Kidney epithelial cell (primary cell): Measurements from ENCODE around the gene WDR37. TPM values are rescaled to one million over a fixed set of nuclear protein-coding genes. Genes with fewer than 3 reads are reported as not detected.

Experiments
- DNase-seq: peaks from one replicate; pipeline ENCODE4 v3.0.0-alpha.2; 2010; ENCODE audit warnings: low read depth
- H3K27me3 ChIP-seq: 2 replicates; pipeline ENCODE4 v1.6.0; 2011; ENCODE audit warnings: low read length; ENCODE audit not compliant: control insufficient read depth, insufficient read depth
- H3K36me3 ChIP-seq: 2 replicates; pipeline ENCODE4 v1.5.1; 2011; ENCODE audit warnings: low read length; ENCODE audit not compliant: control insufficient read depth, insufficient read depth
- H3K4me3 ChIP-seq: 2 replicates; pipeline ENCODE4 v1.5.1; 2011; ENCODE audit warnings: low read depth, mild to moderate bottlenecking, control low read depth, low read length
- total RNA-seq: library from RNA; depleted of rRNA; stranded (reverse); fragments of >200 nt; gene quantifications from 2 replicates; pipeline ENCODE4 v1.2.3, GENCODE V29; 2015
- TF ChIP-seq, protein P1 (sequence below): IDR thresholded peaks from 2 replicates; pipeline ENCODE4 v1.5.1; 2011; ENCODE audit warnings: mild to moderate bottlenecking, moderate library complexity, low read length, control low read depth, inconsistent platforms; ENCODE audit not compliant: insufficient read depth, poor library complexity, severe bottlenecking

Gene WDR37
- total RNA-seq, 1 donor from 2014 or later = 15.1 TPM

DNA sequence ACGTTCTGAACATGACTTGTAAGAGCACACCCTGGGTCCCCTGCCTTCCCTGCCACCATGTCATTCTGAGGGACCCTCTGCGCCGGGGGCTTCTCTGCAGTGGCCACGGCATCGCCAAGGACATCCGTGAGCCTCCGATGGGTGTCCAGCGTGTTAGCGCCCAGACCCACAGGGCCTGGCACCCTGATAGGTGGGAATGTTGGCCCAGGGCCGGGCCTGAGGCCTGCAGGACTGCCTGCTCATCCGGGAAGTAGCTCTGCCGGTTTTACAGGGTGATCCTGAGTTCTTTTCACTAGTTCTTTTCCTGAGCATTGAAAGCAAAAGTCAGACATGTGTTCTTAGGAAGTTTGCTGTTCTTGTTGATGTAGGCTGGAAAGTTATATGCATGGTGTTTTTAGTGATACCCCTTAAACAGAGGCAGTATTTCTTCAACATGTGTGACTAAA is 54.5 kb downstream of the WDR37 start:
- no peak for DNase-seq
- no peak overlapping the region for H3K4me3 ChIP-seq
- peaks cover under 1% of the 10 kb centered on the region for H3K36me3 ChIP-seq
- TF ChIP-seq, protein P1, sequence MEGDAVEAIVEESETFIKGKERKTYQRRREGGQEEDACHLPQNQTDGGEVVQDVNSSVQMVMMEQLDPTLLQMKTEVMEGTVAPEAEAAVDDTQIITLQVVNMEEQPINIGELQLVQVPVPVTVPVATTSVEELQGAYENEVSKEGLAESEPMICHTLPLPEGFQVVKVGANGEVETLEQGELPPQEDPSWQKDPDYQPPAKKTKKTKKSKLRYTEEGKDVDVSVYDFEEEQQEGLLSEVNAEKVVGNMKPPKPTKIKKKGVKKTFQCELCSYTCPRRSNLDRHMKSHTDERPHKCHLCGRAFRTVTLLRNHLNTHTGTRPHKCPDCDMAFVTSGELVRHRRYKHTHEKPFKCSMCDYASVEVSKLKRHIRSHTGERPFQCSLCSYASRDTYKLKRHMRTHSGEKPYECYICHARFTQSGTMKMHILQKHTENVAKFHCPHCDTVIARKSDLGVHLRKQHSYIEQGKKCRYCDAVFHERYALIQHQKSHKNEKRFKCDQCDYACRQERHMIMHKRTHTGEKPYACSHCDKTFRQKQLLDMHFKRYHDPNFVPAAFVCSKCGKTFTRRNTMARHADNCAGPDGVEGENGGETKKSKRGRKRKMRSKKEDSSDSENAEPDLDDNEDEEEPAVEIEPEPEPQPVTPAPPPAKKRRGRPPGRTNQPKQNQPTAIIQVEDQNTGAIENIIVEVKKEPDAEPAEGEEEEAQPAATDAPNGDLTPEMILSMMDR = no peak
- H3K27me3 ChIP-seq = no peaks in the 10 kb centered on the region

DNA sequence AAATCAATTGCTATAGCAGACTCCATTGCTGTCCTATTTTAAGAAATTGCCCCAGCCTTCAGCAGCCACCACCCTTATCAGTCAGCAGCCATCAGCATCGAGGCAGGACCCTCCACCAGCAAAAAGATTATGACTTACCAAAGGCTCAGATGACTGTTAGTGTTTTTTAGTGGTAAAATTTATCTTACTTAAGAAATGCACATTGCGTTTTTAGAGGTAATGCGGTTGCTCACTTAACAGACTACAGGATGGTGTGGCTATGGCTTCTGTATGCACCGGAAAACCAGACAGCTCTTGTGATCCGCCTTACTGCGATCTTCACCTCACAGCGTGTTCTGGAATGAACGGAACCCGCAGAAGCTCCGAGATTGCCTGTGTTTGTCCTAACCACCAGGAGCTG is 58.1 kb downstream of the WDR37 start:
- DNase-seq = no peak
- no peak overlapping the region for H3K4me3 ChIP-seq
- TF ChIP-seq, protein P1 = no peak
- no peaks in the 10 kb centered on the region for H3K27me3 ChIP-seq
- peaks cover 1% of the 10 kb centered on the region for H3K36me3 ChIP-seq

DNA sequence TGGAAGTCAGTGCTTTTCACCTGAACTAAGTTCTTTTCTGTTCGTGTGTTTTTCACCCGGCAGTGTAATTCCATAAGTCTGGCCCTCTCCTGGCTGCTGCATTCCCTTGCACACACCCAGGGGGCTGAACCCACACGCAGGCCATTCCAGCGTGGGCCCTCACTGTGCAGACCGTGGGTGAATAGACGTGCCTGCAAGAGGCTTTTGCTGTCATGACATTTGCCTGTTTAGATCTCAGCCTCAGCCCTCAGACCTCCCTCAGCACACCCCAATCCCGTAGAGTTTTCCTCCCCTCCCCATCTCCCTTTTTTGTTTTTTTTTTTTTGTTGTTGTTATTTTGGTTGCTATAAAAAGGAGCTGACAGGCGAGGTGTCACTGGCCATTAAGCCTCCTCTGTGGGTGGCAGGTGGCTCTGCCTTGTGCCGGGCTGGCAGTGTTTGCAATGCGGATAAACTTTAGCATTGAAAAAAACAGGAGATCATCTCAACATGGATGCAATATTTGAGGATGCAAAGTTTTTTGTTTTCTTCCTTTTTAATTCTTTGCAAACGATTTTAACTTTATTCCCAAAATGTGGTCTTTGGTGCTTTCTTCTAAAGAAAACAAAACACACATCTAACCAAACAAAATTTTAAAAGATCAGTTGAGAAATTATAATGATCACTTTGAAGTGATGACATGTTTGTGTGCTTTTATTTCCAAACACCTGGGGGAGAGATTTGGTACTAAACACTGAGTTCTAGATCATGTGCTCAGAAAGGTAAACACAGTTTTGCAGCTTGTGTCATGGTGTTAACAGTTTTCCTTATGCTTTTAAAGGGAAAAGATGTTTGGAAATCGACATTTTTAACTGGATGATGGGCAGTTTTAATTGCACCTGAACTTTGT is 58.8 kb downstream of the WDR37 start:
- DNase-seq = no peak
- Histone ChIP-seq H3K4me3 (no peak overlapping the region), H3K27me3 (no peaks in the 10 kb centered on the region), H3K36me3 (peaks cover 1% of the 10 kb centered on the region)
- TF ChIP-seq, protein P1 = no peak

DNA sequence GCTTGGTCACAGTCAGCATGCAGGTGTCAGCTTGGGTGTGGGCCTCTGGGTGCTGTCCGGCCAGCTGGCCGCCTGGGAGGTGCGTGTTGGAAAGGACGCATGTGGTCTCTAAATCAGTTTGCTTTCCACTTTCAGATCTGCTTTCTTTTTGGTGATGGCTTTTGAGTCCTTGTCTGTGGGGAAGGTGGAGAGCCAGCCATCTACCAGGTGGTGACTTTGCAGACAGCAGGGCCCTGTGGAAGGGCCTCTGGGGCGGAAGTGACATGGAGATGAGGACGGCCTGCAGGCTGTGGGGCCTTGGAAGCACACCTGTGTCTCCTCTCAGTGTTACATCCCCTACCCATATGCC is 59.4 kb downstream of the WDR37 start:
- Histone ChIP-seq H3K27me3 (no peaks in the 10 kb centered on the region), H3K4me3 (no peak overlapping the region), H3K36me3 (peaks cover 1% of the 10 kb centered on the region)
- TF ChIP-seq, protein P1 = no peak
- DNase-seq = no peak

DNA sequence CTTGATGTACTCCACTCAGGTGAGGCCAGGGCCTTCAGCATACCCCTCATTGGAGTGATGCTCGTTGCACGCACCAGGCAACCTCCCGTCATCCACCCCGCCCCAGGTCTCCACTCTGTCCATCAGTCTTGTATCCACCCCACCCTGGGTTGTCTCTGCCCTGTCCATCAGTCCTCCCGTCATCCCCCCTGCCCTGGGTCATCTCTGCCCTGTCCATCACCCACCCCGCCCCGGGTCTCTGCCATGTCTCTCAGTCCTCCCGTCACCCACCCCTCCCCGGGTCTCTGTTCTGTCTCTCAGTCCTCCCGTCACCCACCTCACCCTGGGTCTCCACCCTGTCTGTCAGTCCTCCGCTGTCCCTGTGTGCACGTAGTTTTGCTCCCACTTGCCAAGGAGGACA is 59.9 kb downstream of the WDR37 start:
- DNase-seq = no peak
- TF ChIP-seq, protein P1 = no peak
- no peak overlapping the region for H3K4me3 ChIP-seq
- H3K27me3 ChIP-seq = no peaks in the 10 kb centered on the region
- peaks cover 1% of the 10 kb centered on the region for H3K36me3 ChIP-seq
